ENCODE measurements around the gene GLIS1. TPM values are rescaled to one million over a fixed set of nuclear protein-coding genes. Genes with fewer than 3 reads are reported as not detected.
A peak's percentile ranks its signal among the peaks of the same experiment; 100 is the strongest.

GLIS1 gene
- total RNA-seq, 4 donors from 2014 or later = not detected

- H3K9me3 ChIP-seq = no peaks in the 10 kb centered on the region
- in situ Hi-C loops (cut with MboI; ENCODE audit: low sequenced_read_pairs in 4 of 4) = loop anchor here in 1 of 4 donors (10.0 kb wide), 1 partner anchor 109 kb away; no protein-coding TSS in a partner anchor
- peak in 1 of 2 donors; percentile 48 for ATAC-seq
- H3K27ac ChIP-seq = no peak overlapping the region
- TF ChIP-seq POLR2A (IDR thresholded peaks at IDR 0.05) (no peak), CTCF (IDR thresholded peaks at IDR 0.05 in 4 of 5, conservative IDR thresholded peaks at IDR 0.05 in 1 of 5) (peak in 2 of 5 experiments; percentile 25 to 27)
- H3K4me1 ChIP-seq = no peaks in the 10 kb centered on the region
- intact Hi-C loops (cut with DNase I; ENCODE audit: low total_unique reads) = no loop called here
- no peaks in the 10 kb centered on the region for H3K27me3 ChIP-seq
- no peaks in the 10 kb centered on the region for H3K36me3 ChIP-seq
- no peak for DNase-seq
- H3K4me3 ChIP-seq = no peak overlapping the region
Measured at GRCh38 chr1:53593758-53594380, 145.1 kb downstream of the GLIS1 start.

GRCh38 chr1:53592985-53593757 lies 145.8 kb downstream of the GLIS1 start:
- TF ChIP-seq POLR2A (IDR thresholded peaks at IDR 0.05) (no peak), CTCF (IDR thresholded peaks at IDR 0.05 in 4 of 5, conservative IDR thresholded peaks at IDR 0.05 in 1 of 5) (no peak)
- Histone ChIP-seq H3K4me3 (no peak overlapping the region), H3K36me3 (no peaks in the 10 kb centered on the region), H3K9me3 (no peaks in the 10 kb centered on the region), H3K27me3 (no peaks in the 10 kb centered on the region), H3K27ac (no peak overlapping the region), H3K4me1 (no peaks in the 10 kb centered on the region)
- in situ Hi-C loops (cut with MboI; ENCODE audit: low sequenced_read_pairs in 4 of 4) (loop anchor here in 1 of 4 donors (10.0 kb wide), 1 partner anchor 108 kb away; no protein-coding TSS in a partner anchor), intact Hi-C loops (cut with DNase I; ENCODE audit: low total_unique reads) (no loop called here)
- ATAC-seq (no peak), DNase-seq (no peak)

GRCh38 chr1:53592521-53592982 lies 146.4 kb downstream of the GLIS1 start:
- Histone ChIP-seq H3K27me3 (no peaks in the 10 kb centered on the region), H3K36me3 (no peaks in the 10 kb centered on the region), H3K4me3 (no peak overlapping the region), H3K9me3 (no peaks in the 10 kb centered on the region), H3K27ac (no peak overlapping the region), H3K4me1 (no peaks in the 10 kb centered on the region)
- in situ Hi-C loops (cut with MboI; ENCODE audit: low sequenced_read_pairs in 4 of 4) (loop anchor here in 1 of 4 donors (10.0 kb wide), 1 partner anchor 108 kb away; no protein-coding TSS in a partner anchor), intact Hi-C loops (cut with DNase I; ENCODE audit: low total_unique reads) (no loop called here)
- TF ChIP-seq POLR2A (IDR thresholded peaks at IDR 0.05) (no peak), CTCF (IDR thresholded peaks at IDR 0.05 in 4 of 5, conservative IDR thresholded peaks at IDR 0.05 in 1 of 5) (no peak)
- ATAC-seq (no peak), DNase-seq (no peak)

GRCh38 chr1:53591924-53592323 lies 147.0 kb downstream of the GLIS1 start:
- in situ Hi-C loops (cut with MboI; ENCODE audit: low sequenced_read_pairs in 4 of 4) (loop anchor here in 1 of 4 donors (10.0 kb wide), 1 partner anchor 107 kb away; no protein-coding TSS in a partner anchor), intact Hi-C loops (cut with DNase I; ENCODE audit: low total_unique reads) (no loop called here)
- no peak for DNase-seq
- Histone ChIP-seq H3K27ac (no peak overlapping the region), H3K36me3 (no peaks in the 10 kb centered on the region), H3K4me3 (no peak overlapping the region), H3K4me1 (no peaks in the 10 kb centered on the region), H3K27me3 (no peaks in the 10 kb centered on the region), H3K9me3 (no peaks in the 10 kb centered on the region)
- TF ChIP-seq POLR2A (IDR thresholded peaks at IDR 0.05) = no peak
- no peak for TF ChIP-seq CTCF (IDR thresholded peaks at IDR 0.05 in 4 of 5, conservative IDR thresholded peaks at IDR 0.05 in 1 of 5)
- ATAC-seq = no peak
